Erythroblast (primary cell): ENCODE results near the gene KCNG1.

ENCODE experiments used
- GATA1 ChIP-seq: IDR thresholded peaks from 2 replicates; pipeline ENCODE4 v1.6.1; 2011; ENCODE audit warnings: low read depth, mild to moderate bottlenecking, control low read depth, low read length, moderate library complexity
- POLR2A ChIP-seq: IDR thresholded peaks from 2 replicates; pipeline ENCODE4 v1.6.1; 2011; ENCODE audit warnings: mild to moderate bottlenecking, low read length

- TF ChIP-seq POLR2A, result no peak
- no peak for TF ChIP-seq GATA1
Observed at GRCh38 chr20:50969435-50969834, 53.5 kb downstream of the KCNG1 start.
